HepG2 (cell line): ENCODE results near the gene NOL12. TPM values are rescaled to one million over a fixed set of nuclear protein-coding genes. Genes with fewer than 3 reads are reported as not detected.

Experiments used
- HNRNPK ChIP-seq: fragments of 200-400 bp; formaldehyde crosslinking; IDR thresholded peaks from 2 replicates; pipeline ENCODE4 v1.6.1; 2018; ENCODE audit warnings: low read length, low read depth, moderate library complexity, mild to moderate bottlenecking; ENCODE audit not compliant: poor library complexity, severe bottlenecking
- ONECUT2 ChIP-seq: sonication (generic); formaldehyde crosslinking; IDR thresholded peaks from 2 replicates; pipeline ENCODE4 v1.4.0; 2020; ENCODE audit warnings: missing genetic modification reagents
- SP140L ChIP-seq: sonication (generic); formaldehyde crosslinking; IDR thresholded peaks from 2 replicates; pipeline ENCODE4 v1.4.0; 2020; ENCODE audit warnings: missing genetic modification reagents, borderline replicate concordance
- THYN1 ChIP-seq: sonication (generic); formaldehyde crosslinking; IDR thresholded peaks from 2 replicates; pipeline ENCODE4 v1.8.1; 2023; ENCODE audit warnings: low read depth, mild to moderate bottlenecking, moderate library complexity, missing genetic modification reagents, borderline replicate concordance
- ZNF20 ChIP-seq: sonication (generic); formaldehyde crosslinking; IDR thresholded peaks from 2 replicates; pipeline ENCODE4 v1.4.0; 2020; ENCODE audit warnings: mild to moderate bottlenecking, moderate library complexity, missing genetic modification reagents
- ZNF326 ChIP-seq: sonication (generic); formaldehyde crosslinking; IDR thresholded peaks from 2 replicates; pipeline ENCODE4 v1.4.0; 2020; ENCODE audit warnings: missing genetic modification reagents, borderline replicate concordance
- ZNF451 ChIP-seq: sonication (generic); formaldehyde crosslinking; IDR thresholded peaks from 2 replicates; pipeline ENCODE4 v1.5.0; 2020; ENCODE audit warnings: mild to moderate bottlenecking, missing genetic modification reagents
- ZNF709 ChIP-seq: sonication (generic); formaldehyde crosslinking; IDR thresholded peaks from 2 replicates; pipeline ENCODE4 v1.5.0; 2020; ENCODE audit warnings: mild to moderate bottlenecking, missing genetic modification reagents
- ZNF737 ChIP-seq: sonication (generic); formaldehyde crosslinking; IDR thresholded peaks from 2 replicates; pipeline ENCODE4 v1.5.0; 2020; ENCODE audit warnings: missing genetic modification reagents, mild to moderate bottlenecking, borderline replicate concordance
- ZSCAN30 ChIP-seq: sonication (generic); formaldehyde crosslinking; IDR thresholded peaks from 2 replicates; pipeline ENCODE4 v1.5.0; 2020; ENCODE audit warnings: mild to moderate bottlenecking, missing genetic modification reagents
- polyA plus RNA-seq, 8 experiments: library from polyadenylated mRNA; depleted of rRNA in 3 of 8; stranded (reverse) in 7 of 8; unstranded in 1 of 8; fragments of >200 nt; fragmentation: Illumina TruSeq in 4 of 8; extraction: Trizol in 4 of 8; gene quantifications; 2 replicates each; pipeline versions ENCODE4 v1.2.1 to v1.2.3, GENCODE V29; 2011 to 2016; ENCODE audit warnings: low read depth in 4 of 8, missing spikeins in 1 of 8, mixed read lengths in 1 of 8; ENCODE audit not compliant: insufficient read depth in 1 of 8
- total RNA-seq, 5 experiments: library from RNA; depleted of rRNA; stranded (reverse); fragments of >200 nt; fragmentation: Illumina TruSeq; extraction: Trizol; gene quantifications; 2 replicates each; pipeline ENCODE4 v1.2.3, GENCODE V29; 2016; ENCODE audit warnings: low read depth in 1 of 5
- TF ChIP-seq, protein P1 (sequence below): sonication (generic); formaldehyde crosslinking; conservative IDR thresholded peaks from 2 replicates; pipeline ENCODE4 v1.4.0; 2020; ENCODE audit warnings: missing genetic modification reagents
- TF ChIP-seq, protein P2 (sequence below): sonication (generic); formaldehyde crosslinking; IDR thresholded peaks from 2 replicates; pipeline ENCODE4 v1.5.0; 2020; ENCODE audit warnings: missing genetic modification reagents
- TF ChIP-seq, protein P3 (sequence below): sonication (generic); formaldehyde crosslinking; IDR thresholded peaks from 2 replicates; pipeline ENCODE4 v1.4.0; 2020; ENCODE audit warnings: mild to moderate bottlenecking, missing genetic modification reagents
- TF ChIP-seq, protein P4 (sequence below): sonication (generic); formaldehyde crosslinking; conservative IDR thresholded peaks from 2 replicates; pipeline ENCODE4 v1.4.0; 2020; ENCODE audit warnings: mild to moderate bottlenecking, missing genetic modification reagents, moderate library complexity

NOL12 gene
- total and polyA plus RNA-seq, 2 of the 13 experiments (the other 11 are each of a cell fraction or from before 2014, with no cell fraction given), result 14.3 to 31.4 TPM

DNA sequence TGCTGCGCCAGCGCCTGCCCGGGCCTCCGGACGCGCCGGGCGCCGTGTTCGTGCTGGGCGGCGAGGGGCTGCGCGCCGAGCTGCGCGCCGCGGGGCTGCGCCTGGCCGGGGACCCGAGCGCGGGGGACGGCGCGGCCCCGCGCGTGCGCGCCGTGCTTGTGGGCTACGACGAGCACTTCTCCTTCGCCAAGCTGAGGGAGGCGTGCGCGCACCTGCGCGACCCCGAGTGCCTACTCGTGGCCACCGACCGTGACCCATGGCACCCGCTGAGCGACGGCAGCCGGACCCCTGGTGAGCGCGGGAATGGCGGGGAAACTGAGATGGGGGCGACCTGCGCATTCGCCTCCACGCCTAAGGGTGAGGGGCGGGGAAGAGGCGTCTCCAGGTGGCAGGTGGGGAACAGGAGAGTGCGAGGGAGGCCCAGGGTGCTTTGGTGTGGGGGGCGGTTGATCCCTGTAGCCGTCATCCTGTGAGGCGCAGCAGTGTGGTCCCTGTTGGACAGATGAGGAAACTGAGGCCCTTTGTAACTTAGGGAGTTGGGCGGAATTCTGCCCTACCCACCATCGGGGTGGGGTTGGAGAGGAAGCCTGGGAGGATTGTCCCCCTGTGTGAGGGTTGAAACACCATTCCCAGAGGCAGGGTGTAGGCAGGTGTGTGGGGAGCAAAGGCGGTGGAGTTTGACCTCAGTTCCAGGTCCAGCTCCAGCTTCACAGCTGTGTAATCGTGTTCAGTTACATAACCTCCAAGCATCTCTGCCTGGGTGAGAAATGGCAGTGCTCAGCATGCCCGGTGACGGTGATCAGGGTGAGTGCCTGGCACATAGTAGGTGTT is 26.9 kb upstream of the NOL12 start (continued):
- TF ChIP-seq ZNF20, result no peak
- TF ChIP-seq, protein P1, sequence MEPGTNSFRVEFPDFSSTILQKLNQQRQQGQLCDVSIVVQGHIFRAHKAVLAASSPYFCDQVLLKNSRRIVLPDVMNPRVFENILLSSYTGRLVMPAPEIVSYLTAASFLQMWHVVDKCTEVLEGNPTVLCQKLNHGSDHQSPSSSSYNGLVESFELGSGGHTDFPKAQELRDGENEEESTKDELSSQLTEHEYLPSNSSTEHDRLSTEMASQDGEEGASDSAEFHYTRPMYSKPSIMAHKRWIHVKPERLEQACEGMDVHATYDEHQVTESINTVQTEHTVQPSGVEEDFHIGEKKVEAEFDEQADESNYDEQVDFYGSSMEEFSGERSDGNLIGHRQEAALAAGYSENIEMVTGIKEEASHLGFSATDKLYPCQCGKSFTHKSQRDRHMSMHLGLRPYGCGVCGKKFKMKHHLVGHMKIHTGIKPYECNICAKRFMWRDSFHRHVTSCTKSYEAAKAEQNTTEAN, result no peak
- TF ChIP-seq, protein P2, sequence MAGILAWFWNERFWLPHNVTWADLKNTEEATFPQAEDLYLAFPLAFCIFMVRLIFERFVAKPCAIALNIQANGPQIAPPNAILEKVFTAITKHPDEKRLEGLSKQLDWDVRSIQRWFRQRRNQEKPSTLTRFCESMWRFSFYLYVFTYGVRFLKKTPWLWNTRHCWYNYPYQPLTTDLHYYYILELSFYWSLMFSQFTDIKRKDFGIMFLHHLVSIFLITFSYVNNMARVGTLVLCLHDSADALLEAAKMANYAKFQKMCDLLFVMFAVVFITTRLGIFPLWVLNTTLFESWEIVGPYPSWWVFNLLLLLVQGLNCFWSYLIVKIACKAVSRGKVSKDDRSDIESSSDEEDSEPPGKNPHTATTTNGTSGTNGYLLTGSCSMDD (CRISPR knock-in tag), result no peak
- TF ChIP-seq HNRNPK, result no peak
- TF ChIP-seq, protein P3, sequence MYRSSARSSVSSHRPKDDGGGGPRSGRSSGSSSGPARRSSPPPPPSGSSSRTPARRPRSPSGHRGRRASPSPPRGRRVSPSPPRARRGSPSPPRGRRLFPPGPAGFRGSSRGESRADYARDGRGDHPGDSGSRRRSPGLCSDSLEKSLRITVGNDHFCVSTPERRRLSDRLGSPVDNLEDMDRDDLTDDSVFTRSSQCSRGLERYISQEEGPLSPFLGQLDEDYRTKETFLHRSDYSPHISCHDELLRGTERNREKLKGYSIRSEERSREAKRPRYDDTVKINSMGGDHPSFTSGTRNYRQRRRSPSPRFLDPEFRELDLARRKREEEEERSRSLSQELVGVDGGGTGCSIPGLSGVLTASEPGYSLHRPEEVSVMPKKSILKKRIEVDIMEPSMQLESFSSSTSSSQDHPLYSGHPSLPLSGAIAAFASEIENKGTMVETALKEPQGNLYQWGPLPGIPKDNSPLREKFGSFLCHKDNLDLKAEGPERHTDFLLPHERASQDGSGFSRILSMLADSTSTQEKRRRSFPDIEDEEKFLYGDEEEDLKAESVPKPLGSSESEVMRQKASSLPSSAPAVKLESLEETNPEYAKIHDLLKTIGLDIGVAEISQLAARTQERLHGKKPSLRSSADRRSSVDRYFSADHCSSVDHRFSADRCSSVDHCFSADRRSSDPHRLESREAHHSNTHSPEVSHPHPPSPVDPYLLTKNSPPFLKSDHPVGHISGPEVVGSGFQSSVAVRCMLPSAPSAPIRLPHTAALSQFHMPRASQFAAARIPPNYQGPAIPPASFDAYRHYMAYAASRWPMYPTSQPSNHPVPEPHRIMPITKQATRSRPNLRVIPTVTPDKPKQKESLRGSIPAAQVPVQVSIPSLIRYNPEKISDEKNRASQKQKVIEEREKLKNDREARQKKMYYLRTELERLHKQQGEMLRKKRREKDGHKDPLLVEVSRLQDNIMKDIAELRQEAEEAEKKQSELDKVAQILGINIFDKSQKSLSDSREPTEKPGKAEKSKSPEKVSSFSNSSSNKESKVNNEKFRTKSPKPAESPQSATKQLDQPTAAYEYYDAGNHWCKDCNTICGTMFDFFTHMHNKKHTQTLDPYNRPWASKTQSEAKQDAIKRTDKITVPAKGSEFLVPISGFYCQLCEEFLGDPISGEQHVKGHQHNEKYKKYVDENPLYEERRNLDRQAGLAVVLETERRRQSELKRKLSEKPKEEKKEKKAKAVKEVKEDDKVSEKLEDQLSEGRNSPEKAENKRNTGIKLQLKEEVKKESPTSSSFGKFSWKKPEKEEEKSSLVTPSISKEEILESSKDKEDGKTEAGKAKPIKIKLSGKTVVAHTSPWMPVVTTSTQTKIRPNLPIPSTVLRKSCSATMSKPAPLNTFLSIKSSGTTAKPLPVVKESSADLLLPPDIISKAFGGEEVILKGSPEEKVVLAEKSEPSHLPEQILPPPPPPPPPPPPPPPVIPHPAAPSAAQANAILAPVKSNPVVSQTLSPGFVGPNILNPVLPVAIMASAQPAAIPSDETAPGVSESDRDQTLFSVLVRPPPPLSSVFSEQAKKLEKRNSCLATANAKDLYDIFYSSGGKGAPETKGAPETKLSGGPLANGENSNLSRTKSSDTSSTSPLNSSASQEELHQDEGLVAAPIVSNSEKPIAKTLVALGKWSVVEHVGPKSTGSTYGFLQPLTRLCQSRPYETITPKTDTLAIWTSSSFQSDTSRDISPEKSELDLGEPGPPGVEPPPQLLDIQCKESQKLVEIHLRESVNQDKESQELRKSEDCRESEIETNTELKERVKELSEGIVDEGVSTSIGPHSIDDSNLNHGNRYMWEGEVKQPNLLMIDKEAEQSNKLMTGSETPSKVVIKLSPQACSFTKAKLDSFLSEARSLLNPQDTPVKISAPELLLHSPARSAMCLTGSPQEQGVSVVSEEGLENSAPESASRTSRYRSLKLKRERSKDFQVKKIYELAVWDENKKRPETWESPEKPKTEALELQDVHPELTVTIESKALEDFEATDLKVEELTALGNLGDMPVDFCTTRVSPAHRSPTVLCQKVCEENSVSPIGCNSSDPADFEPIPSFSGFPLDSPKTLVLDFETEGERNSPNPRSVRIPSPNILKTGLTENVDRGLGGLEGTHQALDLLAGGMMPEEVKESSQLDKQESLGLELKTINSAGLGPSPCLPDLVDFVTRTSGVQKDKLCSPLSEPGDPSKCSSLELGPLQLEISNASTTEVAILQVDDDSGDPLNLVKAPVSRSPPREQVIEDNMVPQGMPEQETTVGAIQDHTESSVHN (CRISPR knock-in tag), result no peak
- no peak for TF ChIP-seq SP140L (CRISPR knock-in tag)
- TF ChIP-seq ONECUT2, result no peak
- TF ChIP-seq THYN1 (CRISPR knock-in tag), result no peak
- TF ChIP-seq ZNF451 (CRISPR knock-in tag), result no peak
- no peak for TF ChIP-seq ZNF737 (CRISPR knock-in tag)
- TF ChIP-seq ZNF326 (CRISPR knock-in tag), result no peak
- no peak for TF ChIP-seq ZNF709 (CRISPR knock-in tag)
- TF ChIP-seq, protein P4, sequence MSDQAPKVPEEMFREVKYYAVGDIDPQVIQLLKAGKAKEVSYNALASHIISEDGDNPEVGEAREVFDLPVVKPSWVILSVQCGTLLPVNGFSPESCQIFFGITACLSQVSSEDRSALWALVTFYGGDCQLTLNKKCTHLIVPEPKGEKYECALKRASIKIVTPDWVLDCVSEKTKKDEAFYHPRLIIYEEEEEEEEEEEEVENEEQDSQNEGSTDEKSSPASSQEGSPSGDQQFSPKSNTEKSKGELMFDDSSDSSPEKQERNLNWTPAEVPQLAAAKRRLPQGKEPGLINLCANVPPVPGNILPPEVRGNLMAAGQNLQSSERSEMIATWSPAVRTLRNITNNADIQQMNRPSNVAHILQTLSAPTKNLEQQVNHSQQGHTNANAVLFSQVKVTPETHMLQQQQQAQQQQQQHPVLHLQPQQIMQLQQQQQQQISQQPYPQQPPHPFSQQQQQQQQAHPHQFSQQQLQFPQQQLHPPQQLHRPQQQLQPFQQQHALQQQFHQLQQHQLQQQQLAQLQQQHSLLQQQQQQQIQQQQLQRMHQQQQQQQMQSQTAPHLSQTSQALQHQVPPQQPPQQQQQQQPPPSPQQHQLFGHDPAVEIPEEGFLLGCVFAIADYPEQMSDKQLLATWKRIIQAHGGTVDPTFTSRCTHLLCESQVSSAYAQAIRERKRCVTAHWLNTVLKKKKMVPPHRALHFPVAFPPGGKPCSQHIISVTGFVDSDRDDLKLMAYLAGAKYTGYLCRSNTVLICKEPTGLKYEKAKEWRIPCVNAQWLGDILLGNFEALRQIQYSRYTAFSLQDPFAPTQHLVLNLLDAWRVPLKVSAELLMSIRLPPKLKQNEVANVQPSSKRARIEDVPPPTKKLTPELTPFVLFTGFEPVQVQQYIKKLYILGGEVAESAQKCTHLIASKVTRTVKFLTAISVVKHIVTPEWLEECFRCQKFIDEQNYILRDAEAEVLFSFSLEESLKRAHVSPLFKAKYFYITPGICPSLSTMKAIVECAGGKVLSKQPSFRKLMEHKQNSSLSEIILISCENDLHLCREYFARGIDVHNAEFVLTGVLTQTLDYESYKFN (CRISPR knock-in tag), result peak; percentile 83
- 0 out of 2 replicates have a peak, but pooled peaks have one; percentile 2 for TF ChIP-seq ZSCAN30 (CRISPR knock-in tag)
